SK-N-SH (cell line): ENCODE measurements around the gene CCDC68. TPM values are rescaled to one million over a fixed set of nuclear protein-coding genes. Genes with fewer than 3 reads are reported as not detected.

Experiments
- CTCF ChIA-PET: fragments of 300-600, 350-600 bp; formaldehyde crosslinking; extraction: SDS; loops from one replicate; lab custom pipeline; 2021; lab: Yijun Ruan, JAX
- POLR2A ChIA-PET: fragments of 350-600 bp; sonication (Branson Sonifier 250); formaldehyde crosslinking; extraction: SDS; loops from one replicate; lab custom pipeline; 2020; ENCODE audit warnings: antibody characterized with exemption, inconsistent platforms; lab: Yijun Ruan, JAX
- DNase-seq: peaks from one replicate; pipeline ENCODE4 v3.0.0; 2012
- H2AFZ ChIP-seq: fragments of 200-600 bp; sonication (generic); 2 replicates; pipeline ENCODE4 v1.8.1; 2016; ENCODE audit warnings: antibody characterized with exemption, mild to moderate bottlenecking, low read depth
- H3F3A ChIP-seq: fragments of 200-600 bp; sonication (generic); replicated peaks from 2 replicates; pipeline ENCODE3; 2016; ENCODE audit warnings: antibody characterized with exemption, mild to moderate bottlenecking; ENCODE audit not compliant: insufficient read depth
- H3K27ac ChIP-seq, 2 experiments: fragments of 200-500 bp in 1 of 2; fragments of 200-600 bp in 1 of 2; sonication (Bioruptor generic) in 1 of 2; sonication (generic), shearing (Covaris generic) in 1 of 2; 2 replicates each; pipeline versions ENCODE4 v1.5.1 to v1.6.1; 2014 to 2016; ENCODE audit warnings: low read depth in 2 of 2, inconsistent platforms in 1 of 2, low read length in 1 of 2, mild to moderate bottlenecking in 1 of 2, mixed read lengths in 1 of 2
- H3K27me3 ChIP-seq: fragments of 200-600 bp; sonication (generic), shearing (Covaris generic); 2 replicates; pipeline ENCODE4 v1.6.1; 2016; ENCODE audit warnings: mixed run types; ENCODE audit not compliant: insufficient read depth
- H3K36me3 ChIP-seq, 2 experiments: fragments of 200-500 bp in 1 of 2; fragments of 200-600 bp in 1 of 2; sonication (Bioruptor generic) in 1 of 2; sonication (generic) in 1 of 2; replicated peaks in 1 of 2; 2 replicates each; pipeline versions ENCODE3 to v1.5.1; 2014 to 2016; ENCODE audit warnings: low read length in 1 of 2, mild to moderate bottlenecking in 1 of 2; ENCODE audit not compliant: insufficient read depth in 2 of 2, control insufficient read depth in 1 of 2
- H3K4me1 ChIP-seq, 2 experiments: fragments of 200-500 bp in 1 of 2; fragments of 200-600 bp in 1 of 2; sonication (Bioruptor generic) in 1 of 2; sonication (generic), shearing (Covaris generic) in 1 of 2; 2 replicates each; pipeline versions ENCODE4 v1.5.1 to v1.6.1; 2014 to 2016; ENCODE audit warnings: low read depth in 1 of 2, low read length in 1 of 2, mixed run types in 1 of 2; ENCODE audit not compliant: insufficient read depth in 2 of 2, control insufficient read depth in 1 of 2
- H3K4me2 ChIP-seq: fragments of 200-600 bp; sonication (generic), shearing (Covaris generic); 2 replicates; pipeline ENCODE4 v1.6.1; 2017; ENCODE audit warnings: mixed run types
- H3K4me3 ChIP-seq, 2 experiments: fragments of 200-500 bp in 1 of 2; fragments of 200-600 bp in 1 of 2; sonication (Bioruptor generic) in 1 of 2; sonication (generic), shearing (Covaris generic) in 1 of 2; 2 replicates each; pipeline versions ENCODE4 v1.5.1 to v1.8.1; 2014 to 2016; ENCODE audit warnings: low read depth in 2 of 2, inconsistent platforms in 1 of 2, low read length in 1 of 2, mild to moderate bottlenecking in 1 of 2, mixed read lengths in 1 of 2, moderate library complexity in 1 of 2
- H3K79me2 ChIP-seq: fragments of 200-600 bp; sonication (generic); 2 replicates; pipeline ENCODE4 v1.8.1; 2017; ENCODE audit warnings: mild to moderate bottlenecking; ENCODE audit not compliant: insufficient read depth
- H3K9ac ChIP-seq: fragments of 200-600 bp; sonication (generic); 2 replicates; pipeline ENCODE4 v1.6.1; 2017; ENCODE audit warnings: mixed run types
- H3K9me2 ChIP-seq: fragments of 200-600 bp; sonication (generic); 2 replicates; pipeline ENCODE4 v1.6.1; 2017; ENCODE audit warnings: mixed run types
- H3K9me3 ChIP-seq: fragments of 200-600 bp; sonication (generic); 2 replicates; pipeline ENCODE4 v1.6.1; 2017; ENCODE audit warnings: mixed run types, mild to moderate bottlenecking, moderate library complexity
- H4K20me1 ChIP-seq: fragments of 200-600 bp; sonication (generic); 2 replicates; pipeline ENCODE4 v1.6.1; 2017; ENCODE audit warnings: mild to moderate bottlenecking, mixed run types; ENCODE audit not compliant: insufficient read depth
- CHD2 ChIP-seq: fragments of 150-350 bp; IDR thresholded peaks from 2 replicates; pipeline ENCODE4 v1.6.1; 2018; ENCODE audit warnings: low read length; ENCODE audit not compliant: partially characterized antibody
- ELF1 ChIP-seq: IDR thresholded peaks from 2 replicates; pipeline ENCODE4 v1.4.0; 2012
- EP300 ChIP-seq, 2 experiments: IDR thresholded peaks; 2 replicates each; pipeline versions ENCODE4 v1.4.0 to v1.6.1; 2012; ENCODE audit warnings: borderline replicate concordance in 1 of 2, low read depth in 1 of 2, low read length in 1 of 2
- FOSL2 ChIP-seq: IDR thresholded peaks from 2 replicates; pipeline ENCODE4 v1.4.0; 2012; ENCODE audit warnings: low read depth, mild to moderate bottlenecking, moderate library complexity, borderline replicate concordance
- FOXJ3 ChIP-seq: sonication (generic); formaldehyde crosslinking; IDR thresholded peaks from 2 replicates; pipeline ENCODE4 v1.5.1; 2020; ENCODE audit warnings: mild to moderate bottlenecking, missing genetic modification reagents
- FOXM1 ChIP-seq: IDR thresholded peaks from 2 replicates; pipeline ENCODE4 v1.4.0; 2012; ENCODE audit warnings: low read depth, mild to moderate bottlenecking
- GATA2 ChIP-seq: sonication (generic); formaldehyde crosslinking; IDR thresholded peaks from 2 replicates; pipeline ENCODE4 v1.5.0; 2020; ENCODE audit warnings: mild to moderate bottlenecking, missing genetic modification reagents
- JUND ChIP-seq: IDR thresholded peaks from 2 replicates; pipeline ENCODE4 v1.4.0; 2012
- MEF2A ChIP-seq: IDR thresholded peaks from 2 replicates; pipeline ENCODE4 v1.4.0; 2012; ENCODE audit warnings: low read depth, borderline replicate concordance
- NFIC ChIP-seq: IDR thresholded peaks from 2 replicates; pipeline ENCODE4 v1.4.0; 2012; ENCODE audit warnings: borderline replicate concordance
- NRF1 ChIP-seq: IDR thresholded peaks from 2 replicates; pipeline ENCODE4 v1.6.1; 2012; ENCODE audit warnings: low read depth, mild to moderate bottlenecking, low read length
- RAD21 ChIP-seq: IDR thresholded peaks from 2 replicates; pipeline ENCODE4 v1.6.1; 2012; ENCODE audit warnings: mild to moderate bottlenecking, low read length
- RCOR1 ChIP-seq: fragments of 150-350 bp; IDR thresholded peaks from 2 replicates; pipeline ENCODE4 v1.6.1; 2017; ENCODE audit warnings: antibody characterized with exemption, low read length
- RFX5 ChIP-seq: IDR thresholded peaks from 2 replicates; pipeline ENCODE4 v1.6.1; 2012; ENCODE audit warnings: mild to moderate bottlenecking, improper control_type of control experiment, low read length
- TAF1 ChIP-seq: IDR thresholded peaks from 2 replicates; pipeline ENCODE4 v1.6.1; 2012; ENCODE audit warnings: low read depth, mild to moderate bottlenecking, low read length, moderate library complexity, borderline replicate concordance
- TEAD4 ChIP-seq: IDR thresholded peaks from 2 replicates; pipeline ENCODE4 v1.4.0; 2012; ENCODE audit warnings: mild to moderate bottlenecking, borderline replicate concordance; ENCODE audit not compliant: insufficient read depth
- YY1 ChIP-seq: IDR thresholded peaks from 2 replicates; pipeline ENCODE4 v1.4.0; 2012; ENCODE audit warnings: low read depth, mild to moderate bottlenecking
- WGBS: methylation state at CpG from one replicate; pipeline ENCODE4 v1.1.6; 2017; ENCODE audit warnings: low lambda C conversion rate; 5-methylcytosine and 5-hydroxymethylcytosine counted together
- polyA plus RNA-seq, 3 experiments: library from polyadenylated mRNA; depleted of rRNA; stranded (reverse); fragments of >200 nt; gene quantifications; 2 replicates each; pipeline ENCODE4 v1.2.3, GENCODE V29; 2012
- TF ChIP-seq, protein P1 (sequence below): fragments of 200-600 bp; sonication (generic); IDR thresholded peaks from 2 replicates; pipeline ENCODE4 v1.6.1; 2017; ENCODE audit warnings: antibody characterized with exemption, mild to moderate bottlenecking, moderate library complexity
- TF ChIP-seq, protein P2 (sequence below): IDR thresholded peaks from 2 replicates; pipeline ENCODE4; 2012
- TF ChIP-seq, protein P3 (sequence below): fragments of 150-350 bp; IDR thresholded peaks from 2 replicates; pipeline ENCODE4 v1.6.1; 2017; ENCODE audit warnings: antibody characterized with exemption, low read length, low read depth, borderline replicate concordance
- TF ChIP-seq, protein P4 (sequence below): fragments of 150-350 bp; IDR thresholded peaks from 2 replicates; pipeline ENCODE4 v1.6.1; 2016; ENCODE audit warnings: mild to moderate bottlenecking, low read depth, low read length

Gene CCDC68
- polyA plus RNA-seq, 1 of the 3 experiments (the other 2 are of a cell fraction) = not detected

DNA sequence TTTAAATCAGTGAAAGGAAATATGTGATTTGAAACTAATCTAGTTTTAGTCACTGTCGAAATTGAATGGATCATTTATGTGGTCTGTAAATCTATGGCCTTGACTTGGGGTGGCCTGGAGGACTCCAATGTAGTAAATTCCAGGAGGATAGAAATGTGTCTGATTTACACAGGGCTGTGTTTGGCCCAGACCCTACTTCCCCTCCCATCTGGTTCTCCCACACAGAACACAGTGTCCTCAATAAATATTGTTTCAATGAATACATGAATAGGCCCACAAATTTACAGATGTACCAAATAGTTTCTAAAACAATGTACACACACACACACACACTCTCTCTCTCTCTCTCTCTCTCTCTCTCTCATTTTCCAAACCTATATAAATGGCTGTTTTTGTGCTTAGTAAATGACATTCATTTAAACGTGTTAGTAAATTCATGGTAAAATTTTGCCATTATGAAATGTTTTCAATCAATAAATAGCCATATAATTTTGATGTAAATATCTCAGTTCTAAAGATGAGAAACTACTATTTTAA lies 1.9 kb downstream of the CCDC68 start:
- Histone ChIP-seq H3K4me1 (peaks cover 0 to 9% of the 10 kb centered on the region in 2 experiments; a peak in 2 of 4 replicates), H3K4me2 (no peak overlapping the region), H3K27me3 (no peaks in the 10 kb centered on the region), H3K9me3 (no peaks in the 10 kb centered on the region), H3K27ac (peak overlapping the region in 1 of 2 experiments; percentile 61; a peak in 2 of 4 replicates), H3K79me2 (no peaks in the 10 kb centered on the region), H3K9me2 (no peaks in the 10 kb centered on the region), H2AFZ (no peak overlapping the region), H4K20me1 (no peaks in the 10 kb centered on the region), H3K9ac (no peak overlapping the region), H3K36me3 (no peaks in the 10 kb centered on the region), H3K4me3 (no peak overlapping the region), H3F3A (no peaks in the 10 kb centered on the region)
- WGBS = 54% methylated on average over 2 of the region's 2 CpGs
- CTCF ChIA-PET = interaction anchor here (1.2 to 1.9 kb wide), 5 partner anchors 9 to 278 kb away, joined by 3 to 5 read pairs (median 4); no protein-coding TSS in a partner anchor
- peak; percentile 29 for DNase-seq
- POLR2A ChIA-PET = interaction anchor here (1.2 kb wide), 1 partner anchor 17 kb away, joined by 3 read pairs; no protein-coding TSS in a partner anchor
- no peak for TF ChIP-seq GATA2 (CRISPR knock-in tag)
- no peak for TF ChIP-seq TEAD4
- TF ChIP-seq ELF1 = no peak
- no peak for TF ChIP-seq RFX5
- TF ChIP-seq, protein P1, sequence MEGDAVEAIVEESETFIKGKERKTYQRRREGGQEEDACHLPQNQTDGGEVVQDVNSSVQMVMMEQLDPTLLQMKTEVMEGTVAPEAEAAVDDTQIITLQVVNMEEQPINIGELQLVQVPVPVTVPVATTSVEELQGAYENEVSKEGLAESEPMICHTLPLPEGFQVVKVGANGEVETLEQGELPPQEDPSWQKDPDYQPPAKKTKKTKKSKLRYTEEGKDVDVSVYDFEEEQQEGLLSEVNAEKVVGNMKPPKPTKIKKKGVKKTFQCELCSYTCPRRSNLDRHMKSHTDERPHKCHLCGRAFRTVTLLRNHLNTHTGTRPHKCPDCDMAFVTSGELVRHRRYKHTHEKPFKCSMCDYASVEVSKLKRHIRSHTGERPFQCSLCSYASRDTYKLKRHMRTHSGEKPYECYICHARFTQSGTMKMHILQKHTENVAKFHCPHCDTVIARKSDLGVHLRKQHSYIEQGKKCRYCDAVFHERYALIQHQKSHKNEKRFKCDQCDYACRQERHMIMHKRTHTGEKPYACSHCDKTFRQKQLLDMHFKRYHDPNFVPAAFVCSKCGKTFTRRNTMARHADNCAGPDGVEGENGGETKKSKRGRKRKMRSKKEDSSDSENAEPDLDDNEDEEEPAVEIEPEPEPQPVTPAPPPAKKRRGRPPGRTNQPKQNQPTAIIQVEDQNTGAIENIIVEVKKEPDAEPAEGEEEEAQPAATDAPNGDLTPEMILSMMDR = no peak
- no peak for TF ChIP-seq EP300 (IDR thresholded peaks at IDR 0.05; ENCODE audit: borderline replicate concordance in 1 of 2, low read depth in 1 of 2, low read length in 1 of 2)
- TF ChIP-seq TAF1 = no peak
- TF ChIP-seq RAD21 = no peak
- TF ChIP-seq FOSL2 = no peak
- TF ChIP-seq NFIC = no peak

DNA sequence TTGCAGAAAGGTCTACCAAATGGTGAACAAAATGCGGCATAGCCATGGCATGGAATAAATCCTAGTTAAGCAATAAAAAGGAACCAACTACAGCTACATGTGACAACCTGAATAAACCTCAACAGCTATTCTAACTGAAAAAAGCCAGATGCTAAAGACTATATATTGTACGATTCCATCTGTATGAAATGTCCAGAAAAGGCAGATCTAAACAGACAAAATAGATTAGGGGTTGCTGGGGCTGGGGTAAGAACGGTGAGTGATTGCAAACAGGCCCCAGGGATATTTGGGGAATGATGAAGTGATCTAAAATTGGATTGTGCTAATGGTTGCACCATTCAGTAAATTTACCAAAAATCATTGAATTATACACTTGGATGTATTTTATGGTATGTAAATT lies 2.8 kb downstream of the CCDC68 start:
- Histone ChIP-seq H3K79me2 (no peaks in the 10 kb centered on the region), H3K4me1 (peaks cover 0 to 9% of the 10 kb centered on the region in 2 experiments; a peak in 2 of 4 replicates), H3K9me2 (no peaks in the 10 kb centered on the region), H3K4me2 (no peak overlapping the region), H3F3A (no peaks in the 10 kb centered on the region), H3K9ac (no peak overlapping the region), H3K9me3 (no peaks in the 10 kb centered on the region), H2AFZ (no peak overlapping the region), H3K36me3 (no peaks in the 10 kb centered on the region), H4K20me1 (no peaks in the 10 kb centered on the region), H3K4me3 (no peak overlapping the region), H3K27ac (peak overlapping the region in 1 of 2 experiments; percentile 71; a peak in 2 of 4 replicates), H3K27me3 (no peaks in the 10 kb centered on the region)
- WGBS = 22% methylated on average over 3 of the region's 3 CpGs
- ChIA-PET CTCF (interaction anchor here (1.1 to 1.8 kb wide), 4 partner anchors 10 to 285 kb away, joined by 3 to 4 read pairs (median 4); no protein-coding TSS in a partner anchor), POLR2A (interaction anchor here (1.2 kb wide), 1 partner anchor 18 kb away, joined by 3 read pairs; no protein-coding TSS in a partner anchor)
- DNase-seq = peak; percentile 80
- TF ChIP-seq ELF1 (no peak), FOXJ3 (CRISPR knock-in tag) (peak; percentile 94), CHD2 (peak; percentile 78), TAF1 (no peak), NRF1 (no peak), NFIC (no peak), RCOR1 (peak; percentile 93), FOXM1 (no peak), JUND (no peak), MEF2A (no peak), EP300 (IDR thresholded peaks at IDR 0.05; ENCODE audit: borderline replicate concordance in 1 of 2, low read depth in 1 of 2, low read length in 1 of 2) (peak in 1 of 2 experiments; percentile 99; a peak in 2 of 4 replicates), YY1 (no peak)
- TF ChIP-seq, protein P2, sequence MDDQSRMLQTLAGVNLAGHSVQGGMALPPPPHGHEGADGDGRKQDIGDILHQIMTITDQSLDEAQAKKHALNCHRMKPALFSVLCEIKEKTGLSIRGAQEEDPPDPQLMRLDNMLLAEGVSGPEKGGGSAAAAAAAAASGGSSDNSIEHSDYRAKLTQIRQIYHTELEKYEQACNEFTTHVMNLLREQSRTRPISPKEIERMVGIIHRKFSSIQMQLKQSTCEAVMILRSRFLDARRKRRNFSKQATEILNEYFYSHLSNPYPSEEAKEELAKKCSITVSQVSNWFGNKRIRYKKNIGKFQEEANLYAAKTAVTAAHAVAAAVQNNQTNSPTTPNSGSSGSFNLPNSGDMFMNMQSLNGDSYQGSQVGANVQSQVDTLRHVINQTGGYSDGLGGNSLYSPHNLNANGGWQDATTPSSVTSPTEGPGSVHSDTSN = peak; percentile 36
- TF ChIP-seq, protein P3, sequence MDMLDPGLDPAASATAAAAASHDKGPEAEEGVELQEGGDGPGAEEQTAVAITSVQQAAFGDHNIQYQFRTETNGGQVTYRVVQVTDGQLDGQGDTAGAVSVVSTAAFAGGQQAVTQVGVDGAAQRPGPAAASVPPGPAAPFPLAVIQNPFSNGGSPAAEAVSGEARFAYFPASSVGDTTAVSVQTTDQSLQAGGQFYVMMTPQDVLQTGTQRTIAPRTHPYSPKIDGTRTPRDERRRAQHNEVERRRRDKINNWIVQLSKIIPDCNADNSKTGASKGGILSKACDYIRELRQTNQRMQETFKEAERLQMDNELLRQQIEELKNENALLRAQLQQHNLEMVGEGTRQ = no peak
- TF ChIP-seq, protein P4, sequence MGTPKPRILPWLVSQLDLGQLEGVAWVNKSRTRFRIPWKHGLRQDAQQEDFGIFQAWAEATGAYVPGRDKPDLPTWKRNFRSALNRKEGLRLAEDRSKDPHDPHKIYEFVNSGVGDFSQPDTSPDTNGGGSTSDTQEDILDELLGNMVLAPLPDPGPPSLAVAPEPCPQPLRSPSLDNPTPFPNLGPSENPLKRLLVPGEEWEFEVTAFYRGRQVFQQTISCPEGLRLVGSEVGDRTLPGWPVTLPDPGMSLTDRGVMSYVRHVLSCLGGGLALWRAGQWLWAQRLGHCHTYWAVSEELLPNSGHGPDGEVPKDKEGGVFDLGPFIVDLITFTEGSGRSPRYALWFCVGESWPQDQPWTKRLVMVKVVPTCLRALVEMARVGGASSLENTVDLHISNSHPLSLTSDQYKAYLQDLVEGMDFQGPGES = no peak
